GM18909 (cell line): Measurements from ENCODE around the gene OR10P1.

ENCODE experiments used
- ATAC-seq: cut with Tn5 transposase; IDR thresholded peaks from one replicate; pipeline ENCODE4 v1.9.1; 2021; ENCODE audit warnings: mild to moderate bottlenecking; ENCODE audit not compliant: unreplicated experiment, poor library complexity

Gene OR10P1

GRCh38 chr12:55682087-55682796 is 45.5 kb downstream of the OR10P1 start:
- ATAC-seq = peak; percentile 27

GRCh38 chr12:55683676-55684075 is 47.0 kb downstream of the OR10P1 start:
- ATAC-seq = no peak

GRCh38 chr12:55684761-55685370 is 48.2 kb downstream of the OR10P1 start:
- ATAC-seq = no peak

- no peak for ATAC-seq
Measured at GRCh38 chr12:55685671-55686070, 49.0 kb downstream of the OR10P1 start.

- ATAC-seq = no peak
Measured at GRCh38 chr12:55686366-55687010, 49.8 kb downstream of the OR10P1 start.
